ENCODE measurements around the gene UNC45A.
"Not testable (repeated sequence)": the region's sequence is repeated elsewhere in the genome, so short reads cannot be mapped to it uniquely, and the experiment has no call there.

Gene UNC45A

GRCh38 chr15:90918034-90918788, 16.9 kb upstream of the UNC45A start:
- no peak for DNase-seq (ENCODE audit: low read depth, low spot score)
- H3K36me3 ChIP-seq (ENCODE audit: insufficient read depth, low read length) = peaks cover 68% of the 10 kb centered on the region; the same call in 1 of the 2 replicates
- H3K9ac ChIP-seq (ENCODE audit: insufficient read length) = no peak overlapping the region
- no peak overlapping the region for H3K27ac ChIP-seq
- H3K9me3 ChIP-seq (ENCODE audit: low read depth, low read length) = no peaks in the 10 kb centered on the region
- TF ChIP-seq POLR2AphosphoS5 (IDR thresholded peaks at IDR 0.05; ENCODE audit: borderline replicate concordance, low read depth, low read length) = no peak
- TF ChIP-seq EZH2 (IDR thresholded peaks at IDR 0.05) = no peak
- TF ChIP-seq FOXP2 (optimal IDR thresholded peaks at IDR 0.05; ENCODE audit: control extremely low read depth, extremely low read length, insufficient read depth) = no peak
- H3K4me3 ChIP-seq = no peak overlapping the region

GRCh38 chr15:90918835-90919234, 16.2 kb upstream of the UNC45A start:
- H3K9me3 ChIP-seq (ENCODE audit: low read depth, low read length) = no peaks in the 10 kb centered on the region

DNA sequence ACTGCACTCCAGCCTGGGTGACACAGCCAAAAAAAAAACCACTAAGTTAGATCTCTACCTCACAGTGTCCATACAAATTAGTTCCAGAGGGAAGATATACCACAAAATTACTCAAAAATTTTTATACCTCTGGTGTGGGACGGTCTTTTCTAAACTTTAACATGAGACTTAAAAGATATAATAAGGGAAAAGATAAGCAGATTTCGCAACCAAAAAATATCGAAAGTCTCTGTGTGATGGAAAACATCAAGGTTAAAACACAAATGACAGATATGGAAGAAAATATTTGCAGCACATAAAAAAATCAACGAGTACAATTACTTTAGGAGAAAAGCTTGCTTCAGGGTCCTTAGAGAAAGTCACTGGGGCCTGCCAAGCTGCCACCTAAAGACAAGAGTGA, 13.2 kb upstream of the UNC45A start:
- Histone ChIP-seq H3K9ac (ENCODE audit: insufficient read length) (no peak overlapping the region), H3K9me3 (ENCODE audit: low read depth, low read length) (no peaks in the 10 kb centered on the region), H3K36me3 (ENCODE audit: insufficient read depth, low read length) (peaks cover 41% of the 10 kb centered on the region; the same call in 1 of the 2 replicates), H3K4me3 (no peak overlapping the region), H3K27ac (no peak overlapping the region)
- no peak for DNase-seq (ENCODE audit: low read depth, low spot score)
- TF ChIP-seq POLR2AphosphoS5 (IDR thresholded peaks at IDR 0.05; ENCODE audit: borderline replicate concordance, low read depth, low read length) (no peak), FOXP2 (optimal IDR thresholded peaks at IDR 0.05; ENCODE audit: control extremely low read depth, extremely low read length, insufficient read depth) (no peak), EZH2 (IDR thresholded peaks at IDR 0.05) (no peak)

More at GRCh38 chr15:90918835-90919234, 16.2 kb upstream of the UNC45A start:
- TF ChIP-seq EZH2 (IDR thresholded peaks at IDR 0.05) = no peak
- no peak for TF ChIP-seq FOXP2 (optimal IDR thresholded peaks at IDR 0.05; ENCODE audit: control extremely low read depth, extremely low read length, insufficient read depth)
- TF ChIP-seq POLR2AphosphoS5 (IDR thresholded peaks at IDR 0.05; ENCODE audit: borderline replicate concordance, low read depth, low read length) = no peak
- Histone ChIP-seq H3K4me3 (no peak overlapping the region), H3K36me3 (ENCODE audit: insufficient read depth, low read length) (peaks cover 61% of the 10 kb centered on the region; the same call in 1 of the 2 replicates), H3K9ac (ENCODE audit: insufficient read length) (no peak overlapping the region), H3K27ac (no peak overlapping the region)
- DNase-seq (ENCODE audit: low read depth, low spot score) = no peak

- not testable (repeated sequence) for DNase-seq (ENCODE audit: low read depth, low spot score); H3K9ac ChIP-seq (ENCODE audit: insufficient read length); H3K4me3 ChIP-seq; H3K9me3 ChIP-seq (ENCODE audit: low read depth, low read length); H3K27ac ChIP-seq
- peaks cover 32% of the 10 kb centered on the region; the same call in 1 of the 2 replicates for H3K36me3 ChIP-seq (ENCODE audit: insufficient read depth, low read length)
Observed at GRCh38 chr15:90922712-90923322, 12.3 kb upstream of the UNC45A start.

DNA sequence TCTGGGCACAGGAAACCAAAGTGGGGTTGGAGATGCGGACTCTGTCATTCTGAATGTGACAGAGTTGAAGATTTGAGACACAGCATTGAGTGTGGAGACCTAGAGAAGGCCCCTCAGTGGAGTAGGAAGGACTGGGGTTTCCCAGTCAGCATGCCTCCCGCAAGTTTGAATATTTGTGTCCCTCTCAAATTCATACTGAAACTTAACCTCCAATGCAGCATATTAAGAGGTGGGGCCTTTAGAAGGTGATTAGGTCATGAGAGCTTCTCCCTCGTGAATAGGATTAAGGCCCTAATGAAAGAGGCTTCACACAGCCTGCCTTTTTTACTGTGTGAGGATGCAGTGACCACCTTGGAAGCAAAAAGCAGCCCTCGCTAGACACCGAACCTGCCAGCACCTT, 10.7 kb upstream of the UNC45A start:
- Histone ChIP-seq H3K4me3 (no peak overlapping the region), H3K36me3 (ENCODE audit: insufficient read depth, low read length) (peaks cover 20% of the 10 kb centered on the region; the same call in 1 of the 2 replicates), H3K9me3 (ENCODE audit: low read depth, low read length) (no peaks in the 10 kb centered on the region), H3K27ac (no peak overlapping the region), H3K9ac (ENCODE audit: insufficient read length) (no peak overlapping the region)
- no peak for TF ChIP-seq EZH2 (IDR thresholded peaks at IDR 0.05)
- TF ChIP-seq FOXP2 (optimal IDR thresholded peaks at IDR 0.05; ENCODE audit: control extremely low read depth, extremely low read length, insufficient read depth) = no peak
- no peak for TF ChIP-seq POLR2AphosphoS5 (IDR thresholded peaks at IDR 0.05; ENCODE audit: borderline replicate concordance, low read depth, low read length)
- DNase-seq (ENCODE audit: low read depth, low spot score) = no peak

DNA sequence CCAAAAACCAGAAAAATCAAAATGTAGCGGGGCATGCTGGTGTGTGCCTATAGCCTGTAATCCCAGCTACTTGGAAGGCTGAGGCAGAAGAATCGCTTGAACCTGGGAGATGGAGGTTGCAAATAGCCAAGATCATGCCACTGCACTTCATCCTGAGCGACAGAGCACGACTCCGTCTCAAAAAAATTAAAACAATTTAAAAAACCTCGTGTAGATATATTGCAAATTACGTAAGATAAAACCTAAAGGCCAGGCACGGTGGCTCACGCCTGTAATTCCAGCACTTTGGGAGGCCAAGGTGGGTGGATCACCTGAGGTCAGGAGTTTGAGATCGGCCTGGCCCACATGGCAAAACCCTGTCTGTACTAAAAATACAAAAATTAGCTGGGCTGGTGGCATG, 8.3 kb upstream of the UNC45A start:
- not testable (repeated sequence) for H3K36me3 ChIP-seq (ENCODE audit: insufficient read depth, low read length); H3K9me3 ChIP-seq (ENCODE audit: low read depth, low read length); H3K4me3 ChIP-seq; H3K9ac ChIP-seq (ENCODE audit: insufficient read length); DNase-seq (ENCODE audit: low read depth, low spot score); H3K27ac ChIP-seq

GRCh38 chr15:90928106-90928505, 7.0 kb upstream of the UNC45A start:
- DNase-seq (ENCODE audit: low read depth, low spot score); H3K4me3 ChIP-seq; H3K9me3 ChIP-seq (ENCODE audit: low read depth, low read length); H3K36me3 ChIP-seq (ENCODE audit: insufficient read depth, low read length): not testable (repeated sequence)
- Histone ChIP-seq H3K27ac (peak overlapping the region; percentile 46; the same call in 1 of the 2 replicates), H3K9ac (ENCODE audit: insufficient read length) (peak overlapping the region; percentile 11)

- peak overlapping the region; percentile 87 for H3K4me3 ChIP-seq
- H3K27ac ChIP-seq = peak overlapping the region; percentile 89
- H3K36me3 ChIP-seq (ENCODE audit: insufficient read depth, low read length) = no peaks in the 10 kb centered on the region
- no peak for DNase-seq (ENCODE audit: low read depth, low spot score)
- peak overlapping the region; percentile 86 for H3K9ac ChIP-seq (ENCODE audit: insufficient read length)
- H3K9me3 ChIP-seq (ENCODE audit: low read depth, low read length) = no peaks in the 10 kb centered on the region
- TF ChIP-seq POLR2AphosphoS5 (IDR thresholded peaks at IDR 0.05; ENCODE audit: borderline replicate concordance, low read depth, low read length) = no peak
- no peak for TF ChIP-seq EZH2 (IDR thresholded peaks at IDR 0.05)
- no peak for TF ChIP-seq FOXP2 (optimal IDR thresholded peaks at IDR 0.05; ENCODE audit: control extremely low read depth, extremely low read length, insufficient read depth)
Observed at GRCh38 chr15:90929246-90930019, 5.7 kb upstream of the UNC45A start.

Data from SK-N-MC (cell line).